ENCODE measurements around the gene RIPK1.
A peak's percentile ranks its signal among the peaks of the same experiment; 100 is the strongest.

RIPK1 gene

GRCh38 chr6:3085074-3085473, 16.8 kb downstream of the RIPK1 start:
- DNase-seq (ENCODE audit: low read depth), result no peak

- DNase-seq (ENCODE audit: low read depth), result no peak
These were observed 18.1 kb downstream of the RIPK1 start for GRCh38 chr6:3086282-3086946.

GRCh38 chr6:3088446-3088845, 20.2 kb downstream of the RIPK1 start:
- peak; percentile 70 for DNase-seq (ENCODE audit: low read depth)

DNA sequence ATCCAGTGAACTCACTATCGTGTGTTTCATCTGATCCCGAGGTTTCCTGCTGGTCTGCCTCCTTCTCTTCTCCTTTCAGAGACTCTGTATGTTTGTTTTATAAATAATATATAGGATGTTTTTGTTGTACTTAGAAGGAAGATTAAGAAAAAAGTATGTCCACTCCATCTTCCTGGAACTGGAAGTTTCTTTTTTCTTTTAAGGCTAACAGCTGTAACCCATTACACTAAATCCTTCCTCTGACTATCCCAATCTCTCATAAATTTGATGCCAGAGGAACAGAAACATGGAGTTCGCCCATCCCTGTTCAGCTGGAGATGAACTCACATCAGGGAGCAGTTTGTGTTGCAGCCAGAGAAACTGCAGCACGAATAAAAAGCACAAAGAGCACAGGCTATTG, 20.7 kb downstream of the RIPK1 start:
- no peak for DNase-seq (ENCODE audit: low read depth)

DNA sequence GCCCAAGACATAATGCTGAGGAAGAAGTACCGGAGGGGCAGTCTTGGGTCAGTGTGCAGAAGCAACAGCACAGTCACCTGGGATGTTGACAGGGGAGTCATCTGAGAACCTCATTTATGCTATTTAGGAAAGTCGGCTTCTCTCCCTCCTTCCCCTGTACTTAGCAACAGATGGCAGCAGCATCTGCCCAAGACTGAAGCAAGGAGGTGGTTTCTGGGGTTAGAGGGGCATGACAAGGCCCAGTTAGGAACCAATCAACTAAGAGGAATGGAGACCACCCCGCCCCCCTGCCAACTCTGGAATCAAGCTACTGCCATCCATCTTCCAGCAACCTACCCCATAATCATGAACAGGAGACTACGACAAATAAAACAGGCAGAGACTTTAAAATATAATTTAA, 21.7 kb downstream of the RIPK1 start:
- DNase-seq (ENCODE audit: low read depth), result no peak

GRCh38 chr6:3094815-3095214, 26.5 kb downstream of the RIPK1 start:
- no peak for DNase-seq (ENCODE audit: low read depth)

DNA sequence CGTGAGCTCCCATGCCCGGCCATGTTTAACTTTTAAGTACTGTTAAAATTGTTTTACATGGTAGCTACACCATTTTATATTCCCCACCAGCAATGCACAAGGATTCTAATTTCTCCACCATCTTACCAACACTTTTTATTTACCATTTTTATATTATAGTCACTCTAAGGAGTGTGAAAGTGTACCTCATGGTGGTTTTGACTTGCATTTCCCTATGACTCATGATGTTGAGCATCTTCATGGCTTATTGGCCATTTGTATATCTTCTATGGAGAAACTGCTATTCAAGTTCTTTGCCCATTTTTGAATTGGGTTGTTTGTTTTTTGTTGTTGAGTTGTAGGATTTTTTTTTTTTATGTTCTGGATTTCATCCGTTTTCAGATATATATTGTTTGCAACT, 34.6 kb downstream of the RIPK1 start:
- no peak for DNase-seq (ENCODE audit: low read depth)

- no peak for DNase-seq (ENCODE audit: low read depth)
These were observed 40.6 kb downstream of the RIPK1 start for GRCh38 chr6:3108746-3109414.

GRCh38 chr6:3109761-3110160, 41.5 kb downstream of the RIPK1 start:
- no peak for DNase-seq (ENCODE audit: low read depth)

DNA sequence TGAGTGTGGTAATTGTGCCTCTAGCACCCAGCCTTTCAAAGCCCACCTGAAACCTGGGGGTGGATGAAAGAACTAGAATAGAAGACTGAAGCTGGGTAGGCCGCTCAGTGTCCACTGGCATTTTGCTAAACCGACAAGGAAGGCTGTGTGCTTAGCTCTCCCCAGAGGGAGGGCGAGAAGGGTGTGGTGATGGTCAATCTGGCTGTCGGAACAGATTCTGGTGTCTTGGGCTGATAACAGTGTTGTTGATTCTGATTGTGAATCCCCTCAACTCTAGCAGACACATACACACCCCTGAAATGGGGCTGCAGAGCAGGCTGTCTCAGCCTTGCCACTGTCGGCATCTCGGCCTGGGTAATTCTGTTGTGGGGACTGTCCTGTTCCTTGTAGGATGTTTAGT, 46.1 kb downstream of the RIPK1 start:
- no peak for DNase-seq (ENCODE audit: low read depth)

DNA sequence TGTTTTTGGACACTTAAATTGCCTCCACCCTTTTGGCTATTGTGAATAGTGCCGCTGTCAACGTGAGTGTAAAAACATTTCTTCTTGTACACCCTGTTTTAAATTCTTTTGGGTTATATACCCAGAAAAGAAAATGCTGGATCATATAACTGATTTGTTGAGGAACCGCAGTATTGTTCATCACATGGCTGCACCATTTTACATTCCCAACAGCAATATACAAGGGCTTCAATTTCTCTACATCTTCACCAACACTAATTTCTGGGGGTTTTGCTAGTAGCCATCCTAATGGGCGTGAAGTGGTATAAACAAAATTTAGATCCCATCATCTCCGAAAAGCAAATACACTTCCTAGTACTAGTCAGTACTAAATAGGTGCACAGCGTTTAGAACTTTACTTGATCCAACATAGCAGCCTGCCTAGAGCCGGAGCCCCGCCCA, 49.6 kb downstream of the RIPK1 start:
- DNase-seq (ENCODE audit: low read depth), result no peak

GRCh38 chr6:3118353-3119039, 50.2 kb downstream of the RIPK1 start, which contains the start of gene BPHL:
Gene BPHL (plus strand): TSS chr6:3118711. CDS start chr6:3118741, 30 bp downstream.
- DNase-seq (ENCODE audit: low read depth), result peak; percentile 82

DNA sequence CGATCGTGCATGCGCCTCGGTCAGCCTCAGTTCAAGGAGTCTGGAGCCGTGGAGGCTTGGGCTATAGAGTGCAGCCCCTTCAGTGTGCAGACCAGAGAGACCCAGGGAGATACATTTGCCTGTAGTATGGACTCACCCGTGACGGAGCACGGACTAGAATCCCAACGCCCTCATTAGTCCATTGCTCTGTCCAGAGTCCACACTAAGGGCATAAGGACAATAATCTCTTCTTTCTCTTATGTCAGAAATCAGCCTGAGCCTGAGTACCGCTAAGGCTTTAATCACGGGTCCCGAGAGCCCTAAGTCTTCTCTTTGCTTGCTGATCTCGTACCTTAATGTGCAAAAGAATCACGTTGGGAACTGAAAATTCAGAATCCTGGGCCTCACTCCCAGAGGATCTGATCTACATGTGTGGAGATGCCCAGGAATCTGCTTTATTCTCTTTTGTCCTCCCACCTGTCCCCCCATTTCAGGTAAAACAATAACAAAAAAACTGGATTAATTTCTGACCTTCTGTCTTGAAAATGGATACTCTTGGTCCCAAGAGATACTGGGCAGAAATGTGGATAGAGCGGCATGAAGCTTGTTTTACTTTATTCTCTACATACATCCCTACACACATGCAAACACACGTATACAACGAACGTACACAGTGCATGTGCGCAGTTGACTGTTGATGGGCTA, 50.9 kb downstream of the RIPK1 start:
- no peak for DNase-seq (ENCODE audit: low read depth)

DNA sequence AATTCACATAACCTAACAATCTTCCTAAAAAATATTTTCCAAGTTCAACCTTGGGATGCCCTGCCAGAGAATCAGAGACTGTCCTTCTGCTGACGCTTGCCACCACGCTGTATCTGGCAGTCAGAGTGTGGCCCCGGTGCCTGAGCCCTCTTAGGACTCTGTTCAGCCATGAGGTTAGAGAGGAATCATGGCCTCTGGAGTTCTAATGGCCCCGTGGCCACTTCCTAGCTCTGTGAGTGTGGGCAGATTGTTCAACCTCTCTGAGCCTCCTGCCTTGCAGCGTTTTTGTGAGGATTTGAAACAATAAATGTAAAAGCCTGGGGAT, 52.4 kb downstream of the RIPK1 start:
- DNase-seq (ENCODE audit: low read depth), result no peak

DNA sequence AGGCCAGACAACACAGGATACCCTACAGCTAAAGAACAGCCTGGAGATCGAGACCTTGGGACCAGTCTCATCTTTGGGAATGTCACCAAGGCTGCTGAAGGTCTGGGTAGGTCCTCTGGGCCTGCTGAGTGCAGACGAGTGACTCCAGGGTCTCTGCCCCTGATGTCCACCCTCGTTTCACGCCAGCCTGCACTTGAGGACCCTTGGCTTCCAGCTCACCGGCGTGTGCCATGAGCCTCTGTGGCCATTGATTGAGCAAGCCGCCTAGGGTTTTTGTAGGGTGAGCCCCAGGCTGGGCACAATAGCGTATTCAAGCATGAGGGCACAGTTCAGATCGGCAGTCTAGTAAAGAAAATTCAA, 54.5 kb downstream of the RIPK1 start:
- no peak for DNase-seq (ENCODE audit: low read depth)

DNA sequence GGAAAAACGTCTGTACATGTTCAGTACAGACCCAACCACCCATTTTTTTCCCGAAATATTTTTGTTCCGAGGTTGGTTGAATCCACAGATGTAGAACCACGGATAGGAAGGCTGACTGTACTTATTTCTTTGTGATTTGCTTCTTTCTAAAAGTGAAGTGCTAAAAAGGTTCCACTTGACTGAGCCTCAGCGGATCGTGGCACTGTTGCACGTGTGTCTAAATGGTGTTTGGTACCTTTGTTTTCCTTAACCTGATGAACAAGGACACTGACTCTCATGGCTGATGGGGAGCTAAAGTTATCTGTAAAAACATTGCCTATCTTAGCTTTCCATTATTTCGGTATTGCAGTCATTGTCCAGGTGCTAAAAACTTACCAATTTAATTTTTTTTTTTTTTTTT, 56.4 kb downstream of the RIPK1 start:
- no peak for DNase-seq (ENCODE audit: low read depth)

GRCh38 chr6:3125815-3126214, 57.5 kb downstream of the RIPK1 start:
- no peak for DNase-seq (ENCODE audit: low read depth)

DNA sequence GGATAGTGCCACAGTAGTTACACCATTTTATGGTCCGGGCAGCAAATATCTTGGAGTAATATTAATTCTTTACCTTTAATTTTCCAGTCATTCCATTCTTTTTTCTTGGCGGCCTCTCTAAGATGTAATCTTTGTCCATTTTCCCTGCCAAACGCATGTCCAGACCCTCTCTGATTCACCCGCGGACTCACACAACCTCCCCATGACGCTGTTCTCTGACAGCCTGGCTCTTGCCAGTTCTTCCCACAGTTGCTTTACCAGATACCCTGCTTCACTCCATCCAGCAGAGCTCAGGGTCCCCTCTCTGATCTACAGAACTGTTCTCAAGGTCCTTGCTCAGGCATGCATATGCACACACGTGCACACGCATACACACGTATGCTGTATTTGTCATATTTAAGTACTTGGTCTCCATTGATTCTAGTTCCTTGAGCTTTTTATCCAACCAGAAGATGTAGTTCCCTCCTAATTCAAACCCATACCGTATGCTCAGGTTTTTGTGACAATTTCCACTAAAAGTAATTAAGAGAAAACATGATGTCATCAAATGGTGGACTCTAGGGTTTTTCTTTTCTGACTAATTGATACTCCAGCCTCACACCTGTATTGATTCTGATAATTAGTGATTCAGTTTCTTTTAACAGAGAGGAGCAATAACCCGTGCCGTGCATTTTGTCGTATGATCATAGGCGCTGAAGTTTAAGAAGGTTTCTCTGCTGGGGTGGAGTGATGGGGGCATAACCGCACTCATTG, 60.2 kb downstream of the RIPK1 start:
- no peak for DNase-seq (ENCODE audit: low read depth)

GRCh38 chr6:3131695-3132094, 63.4 kb downstream of the RIPK1 start:
- no peak for DNase-seq (ENCODE audit: low read depth)

GRCh38 chr6:3133515-3133914, 65.2 kb downstream of the RIPK1 start:
- DNase-seq (ENCODE audit: low read depth), result no peak

GRCh38 chr6:3135668-3136291, 67.5 kb downstream of the RIPK1 start:
- no peak for DNase-seq (ENCODE audit: low read depth)

All from stromal cell of bone marrow (primary cell).